OCI-LY7 (cell line): ENCODE results near the gene FAM151A. TPM values are rescaled to one million over a fixed set of nuclear protein-coding genes. Genes with fewer than 3 reads are reported as not detected.

Source experiments
- BruUV-seq: library from RNA; stranded (reverse); fragments of 400-500 nt; replicated peaks from 2 replicates; lab custom pipeline; 2021; lab: Mats Ljungman, UMichigan
- CTCF ChIA-PET: fragments of 300-600 bp; sonication (Branson Sonifier 250); formaldehyde crosslinking; loops from one replicate; lab custom pipeline; 2022; ENCODE audit warnings: antibody characterized with exemption; ENCODE audit not compliant: unreplicated experiment; lab: Charles Lee
- POLR2A ChIA-PET: fragments of 300-600 bp; sonication (Branson Sonifier 250); formaldehyde crosslinking; loops from one replicate; lab custom pipeline; 2022; ENCODE audit warnings: antibody characterized with exemption; lab: Charles Lee
- DNase-seq: peaks from one replicate; pipeline ENCODE4 v3.0.0-alpha.2; 2015; ENCODE audit warnings: low spot score
- H2AFZ ChIP-seq: fragments of 200-600 bp; sonication (generic), shearing (Covaris generic); 2 replicates; pipeline ENCODE4 v1.6.1; 2014; ENCODE audit warnings: mild to moderate bottlenecking, antibody characterized with exemption, low read length, moderate library complexity
- H3K27ac ChIP-seq: fragments of 200-600 bp; sonication (generic); 2 replicates; pipeline ENCODE4 v1.5.1; 2014; ENCODE audit warnings: mixed run types, low read depth, mild to moderate bottlenecking, moderate library complexity, low read length, inconsistent platforms; ENCODE audit not compliant: poor library complexity, severe bottlenecking
- H3K36me3 ChIP-seq: fragments of 200-600 bp; sonication (generic); 2 replicates; pipeline ENCODE4 v1.6.1; 2014; ENCODE audit warnings: mild to moderate bottlenecking, antibody characterized with exemption, low read length, moderate library complexity, mixed read lengths; ENCODE audit not compliant: insufficient read depth
- H3K4me1 ChIP-seq: fragments of 200-600 bp; sonication (generic); 2 replicates; pipeline ENCODE4 v1.5.1; 2014; ENCODE audit warnings: mild to moderate bottlenecking, low read length; ENCODE audit not compliant: insufficient read depth, poor library complexity, severe bottlenecking
- H3K4me2 ChIP-seq: fragments of 200-600 bp; sonication (generic); 2 replicates; pipeline ENCODE4 v1.6.1; 2014; ENCODE audit warnings: mild to moderate bottlenecking, low read length
- H3K4me3 ChIP-seq: fragments of 200-600 bp; sonication (generic); 2 replicates; pipeline ENCODE4 v1.5.1; 2014; ENCODE audit warnings: mild to moderate bottlenecking, low read depth, low read length; ENCODE audit not compliant: poor library complexity, severe bottlenecking
- H3K79me2 ChIP-seq: fragments of 200-600 bp; sonication (generic); 2 replicates; pipeline ENCODE4 v1.6.1; 2016; ENCODE audit warnings: low read depth, mild to moderate bottlenecking, low read length, moderate library complexity, mixed read lengths; ENCODE audit not compliant: insufficient read depth
- H3K9me2 ChIP-seq: fragments of 200-600 bp; sonication (generic); 2 replicates; pipeline ENCODE4 v1.6.1; 2016; ENCODE audit warnings: mild to moderate bottlenecking, low read length, mixed read lengths; ENCODE audit not compliant: insufficient read depth
- H3K9me3 ChIP-seq: fragments of 200-600 bp; sonication (generic); 2 replicates; pipeline ENCODE4 v1.6.1; 2014; ENCODE audit warnings: mild to moderate bottlenecking, mixed run types, low read length, mixed read lengths
- H4K20me1 ChIP-seq: fragments of 200-600 bp; sonication (generic); 2 replicates; pipeline ENCODE4 v1.6.1; 2014; ENCODE audit warnings: mild to moderate bottlenecking, antibody characterized with exemption, low read length, moderate library complexity, mixed read lengths; ENCODE audit not compliant: insufficient read depth
- EZH2phosphoT487 ChIP-seq: fragments of 200-600 bp; sonication (generic); IDR thresholded peaks from 2 replicates; pipeline ENCODE4 v1.6.1; 2018; ENCODE audit warnings: low read depth, borderline replicate concordance, mild to moderate bottlenecking, mixed run types, antibody characterized with exemption, low read length, moderate library complexity, mixed read lengths
- intact Hi-C: fragments of 100-400 bp; cut with micrococcal nuclease; formaldehyde crosslinking; loops from one replicate; pipeline ENCODE4 v1.10.0; 2022; ENCODE audit not compliant: unreplicated experiment
- total RNA-seq, 2 experiments: library from RNA; depleted of rRNA in 1 of 2; stranded (reverse); fragments of >200 nt in 1 of 2; shearing (Covaris generic) in 1 of 2; gene quantifications; 2 replicates each; pipeline ENCODE4 v1.2.3, GENCODE V29; 2014 to 2022
- TF ChIP-seq, protein P1 (sequence below): fragments of 200-600 bp; sonication (generic); conservative IDR thresholded peaks from 2 replicates; pipeline ENCODE4 v1.5.1; 2014; ENCODE audit warnings: mild to moderate bottlenecking, antibody characterized with exemption, low read length, moderate library complexity, mixed read lengths

Gene FAM151A
- total RNA-seq, 2 experiments from 2014 or later = not detected

DNA sequence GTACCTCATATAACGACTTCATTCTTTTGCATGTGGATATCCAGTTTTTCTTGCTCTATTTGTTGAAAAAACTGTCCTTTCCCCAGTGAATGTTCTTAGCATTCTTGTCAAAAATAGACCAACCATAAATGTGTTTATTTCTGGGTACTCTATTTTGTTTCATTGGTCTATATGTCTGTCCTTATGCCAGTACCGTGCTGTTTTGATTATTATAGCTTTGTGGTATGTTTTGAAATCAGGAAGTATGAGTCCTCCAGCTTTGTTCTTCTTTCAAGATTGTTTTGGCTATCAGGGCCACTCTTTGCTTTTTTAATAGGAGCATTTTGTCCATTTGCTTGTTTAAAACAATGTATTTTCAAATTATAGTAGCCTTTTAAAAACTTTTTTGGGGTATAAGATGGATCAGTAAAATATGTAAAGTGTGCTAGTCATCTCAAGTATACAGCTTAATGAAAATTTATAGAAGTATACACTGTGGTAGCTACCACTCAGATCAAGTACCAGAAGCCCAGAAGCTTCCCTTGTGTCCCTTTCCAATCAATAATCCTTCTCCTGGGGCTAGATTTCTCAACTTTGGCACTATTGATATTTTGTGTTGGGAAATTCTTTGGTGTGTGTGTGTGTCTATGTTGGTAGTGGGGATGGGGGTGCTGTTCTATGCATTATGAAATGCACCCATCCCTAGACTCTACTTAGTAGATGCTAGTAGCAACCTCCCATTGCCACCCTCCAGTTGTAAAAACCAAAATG is 35.0 kb upstream of the FAM151A start:
- H2AFZ ChIP-seq = no peak overlapping the region
- BruUV-seq = no TSS peak
- H3K79me2 ChIP-seq = no peaks in the 10 kb centered on the region
- H4K20me1 ChIP-seq = no peaks in the 10 kb centered on the region
- DNase-seq = no peak
- H3K4me3 ChIP-seq = no peak overlapping the region
- H3K36me3 ChIP-seq = no peaks in the 10 kb centered on the region
- ChIA-PET CTCF (no interaction called here), POLR2A (no interaction called here)
- peaks cover 8% of the 10 kb centered on the region for H3K9me3 ChIP-seq
- H3K4me2 ChIP-seq = no peak overlapping the region
- H3K4me1 ChIP-seq = no peaks in the 10 kb centered on the region
- intact Hi-C loops = no loop called here
- H3K27ac ChIP-seq = no peak overlapping the region
- H3K9me2 ChIP-seq = no peaks in the 10 kb centered on the region
- no peak for TF ChIP-seq EZH2phosphoT487
- TF ChIP-seq, protein P1, sequence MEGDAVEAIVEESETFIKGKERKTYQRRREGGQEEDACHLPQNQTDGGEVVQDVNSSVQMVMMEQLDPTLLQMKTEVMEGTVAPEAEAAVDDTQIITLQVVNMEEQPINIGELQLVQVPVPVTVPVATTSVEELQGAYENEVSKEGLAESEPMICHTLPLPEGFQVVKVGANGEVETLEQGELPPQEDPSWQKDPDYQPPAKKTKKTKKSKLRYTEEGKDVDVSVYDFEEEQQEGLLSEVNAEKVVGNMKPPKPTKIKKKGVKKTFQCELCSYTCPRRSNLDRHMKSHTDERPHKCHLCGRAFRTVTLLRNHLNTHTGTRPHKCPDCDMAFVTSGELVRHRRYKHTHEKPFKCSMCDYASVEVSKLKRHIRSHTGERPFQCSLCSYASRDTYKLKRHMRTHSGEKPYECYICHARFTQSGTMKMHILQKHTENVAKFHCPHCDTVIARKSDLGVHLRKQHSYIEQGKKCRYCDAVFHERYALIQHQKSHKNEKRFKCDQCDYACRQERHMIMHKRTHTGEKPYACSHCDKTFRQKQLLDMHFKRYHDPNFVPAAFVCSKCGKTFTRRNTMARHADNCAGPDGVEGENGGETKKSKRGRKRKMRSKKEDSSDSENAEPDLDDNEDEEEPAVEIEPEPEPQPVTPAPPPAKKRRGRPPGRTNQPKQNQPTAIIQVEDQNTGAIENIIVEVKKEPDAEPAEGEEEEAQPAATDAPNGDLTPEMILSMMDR = no peak

DNA sequence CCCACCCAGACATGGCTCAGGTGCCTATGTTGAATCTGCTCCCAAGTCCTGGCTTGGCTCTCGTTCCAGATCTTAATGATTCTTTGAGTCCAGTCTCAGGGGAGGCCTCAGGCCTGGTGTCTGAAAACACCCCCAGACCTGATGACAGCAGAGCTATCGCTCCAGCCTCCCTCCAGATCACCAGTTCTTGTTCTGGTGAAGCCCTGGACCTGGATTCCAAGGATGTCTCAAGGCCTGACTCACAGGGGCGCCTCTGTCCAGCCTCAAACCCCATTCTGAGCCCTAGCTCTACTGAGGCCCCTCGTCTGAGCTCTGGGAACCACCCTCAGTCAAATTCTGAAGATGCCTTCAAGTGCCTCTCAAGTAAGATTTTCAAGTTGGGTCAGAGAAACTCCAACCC is 29.7 kb upstream of the FAM151A start:
- H4K20me1 ChIP-seq = no peaks in the 10 kb centered on the region
- no peaks in the 10 kb centered on the region for H3K4me1 ChIP-seq
- no peak overlapping the region for H2AFZ ChIP-seq
- peaks cover 1% of the 10 kb centered on the region; the same call in 1 of the 2 replicates for H3K9me3 ChIP-seq
- ChIA-PET POLR2A (interaction anchor here (0.6 kb wide), 1 partner anchor 11 kb away, joined by 3 read pairs; no protein-coding TSS in a partner anchor), CTCF (no interaction called here)
- intact Hi-C loops = no loop called here
- no peak for DNase-seq
- H3K4me2 ChIP-seq = no peak overlapping the region
- H3K4me3 ChIP-seq = no peak overlapping the region
- H3K79me2 ChIP-seq = no peaks in the 10 kb centered on the region
- no peaks in the 10 kb centered on the region for H3K9me2 ChIP-seq
- no peaks in the 10 kb centered on the region for H3K36me3 ChIP-seq
- TF ChIP-seq EZH2phosphoT487 = no peak
- TF ChIP-seq, protein P1 = no peak
- no peak overlapping the region for H3K27ac ChIP-seq
- BruUV-seq = no TSS peak

DNA sequence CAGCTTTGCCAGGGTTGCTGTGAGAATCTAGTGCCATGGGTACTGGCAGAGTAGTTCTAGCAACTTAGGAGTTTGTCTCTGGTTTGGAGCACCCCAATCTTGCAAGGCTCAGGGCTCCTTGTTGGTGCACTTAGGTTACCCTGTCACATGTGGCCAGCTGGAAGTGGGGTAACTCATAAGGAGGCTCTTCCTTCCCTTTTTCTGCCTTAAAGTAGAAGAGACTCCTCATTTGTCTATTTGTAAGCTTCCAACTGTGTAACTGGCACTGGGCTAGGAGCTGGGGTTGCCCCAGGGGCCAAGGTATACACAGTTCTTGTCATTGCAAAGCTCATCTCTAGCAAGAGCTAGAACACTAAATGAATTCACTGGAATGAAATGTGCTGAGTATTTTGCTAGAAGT is 28.8 kb upstream of the FAM151A start:
- Histone ChIP-seq H3K79me2 (no peaks in the 10 kb centered on the region), H3K4me3 (no peak overlapping the region), H3K36me3 (no peaks in the 10 kb centered on the region), H3K4me2 (no peak overlapping the region), H2AFZ (no peak overlapping the region), H3K27ac (no peak overlapping the region), H3K9me3 (no peaks in the 10 kb centered on the region), H3K9me2 (no peaks in the 10 kb centered on the region), H3K4me1 (no peaks in the 10 kb centered on the region), H4K20me1 (no peaks in the 10 kb centered on the region)
- ChIA-PET CTCF (no interaction called here), POLR2A (no interaction called here)
- intact Hi-C loops = no loop called here
- DNase-seq = no peak
- TF ChIP-seq, protein P1 = no peak
- TF ChIP-seq EZH2phosphoT487 = no peak
- no TSS peak for BruUV-seq
